HepG2 (cell line): ENCODE data around the gene HDDC3. TPM values are rescaled to one million over a fixed set of nuclear protein-coding genes. Genes with fewer than 3 reads are reported as not detected.

Experiments
- CEBPG ChIP-seq: IDR thresholded peaks from 2 replicates; pipeline ENCODE4 v1.6.1; 2016
- CHD2 ChIP-seq: IDR thresholded peaks from 2 replicates; pipeline ENCODE4 v1.6.1; 2011; ENCODE audit warnings: low read depth, low read length, improper control_type of control experiment
- CREB1 ChIP-seq, 2 experiments: fragments of 450-650 bp in 1 of 2; IDR thresholded peaks; 2 replicates each; pipeline ENCODE4 v1.6.1; 2016 to 2017; ENCODE audit warnings: control low read depth in 1 of 2, mild to moderate bottlenecking in 1 of 2, missing compliant biosample characterization in 1 of 2, missing genetic modification characterization in 1 of 2
- EP300 ChIP-seq, 3 experiments: sonication (generic) in 1 of 3; formaldehyde crosslinking in 1 of 3; IDR thresholded peaks; 2 replicates each; pipeline versions ENCODE4 v1.5.1 to v1.6.1; 2011 to 2020; ENCODE audit warnings: low read depth in 2 of 3, low read length in 2 of 3, borderline replicate concordance in 1 of 3, improper control_type of control experiment in 1 of 3, mild to moderate bottlenecking in 1 of 3, missing genetic modification reagents in 1 of 3, moderate library complexity in 1 of 3
- HDAC2 ChIP-seq: sonication (generic); formaldehyde crosslinking; IDR thresholded peaks from 2 replicates; pipeline ENCODE4 v1.4.0; 2020; ENCODE audit warnings: missing genetic modification reagents
- KLF15 ChIP-seq: sonication (generic); formaldehyde crosslinking; IDR thresholded peaks from 2 replicates; pipeline ENCODE4 v1.8.1; 2023; ENCODE audit warnings: borderline replicate concordance, mild to moderate bottlenecking, inconsistent platforms, missing genetic modification reagents, mixed read lengths
- MTA1 ChIP-seq: sonication (generic); formaldehyde crosslinking; IDR thresholded peaks from 2 replicates; pipeline ENCODE4 v1.4.0; 2020; ENCODE audit warnings: missing genetic modification reagents, mild to moderate bottlenecking, borderline replicate concordance
- NCOA1 ChIP-seq: sonication (generic); formaldehyde crosslinking; IDR thresholded peaks from 2 replicates; pipeline ENCODE4 v1.9.0; 2021; ENCODE audit warnings: missing genetic modification reagents
- RBM39 ChIP-seq: fragments of 200-400 bp; formaldehyde crosslinking; IDR thresholded peaks from one replicate; pipeline ENCODE4 v1.6.1; 2018; ENCODE audit warnings: antibody characterized with exemption, mild to moderate bottlenecking, low read depth, low read length; ENCODE audit not compliant: poor library complexity, severe bottlenecking
- REPIN1 ChIP-seq: sonication (generic); formaldehyde crosslinking; IDR thresholded peaks from 2 replicates; pipeline ENCODE4 v1.8.0; 2022; ENCODE audit warnings: missing genetic modification reagents, low read depth, mild to moderate bottlenecking, borderline replicate concordance
- SETDB1 ChIP-seq: sonication (generic); formaldehyde crosslinking; IDR thresholded peaks from 2 replicates; pipeline ENCODE4 v1.5.1; 2020; ENCODE audit warnings: missing genetic modification reagents, mild to moderate bottlenecking, borderline replicate concordance
- YY1 ChIP-seq: IDR thresholded peaks from 2 replicates; pipeline ENCODE4 v1.6.1; 2011; ENCODE audit warnings: low read length, low read depth, moderate library complexity, mild to moderate bottlenecking; ENCODE audit not compliant: insufficient read depth, insufficient replicate concordance
- ZNF234 ChIP-seq: sonication (generic); formaldehyde crosslinking; conservative IDR thresholded peaks from 2 replicates; pipeline ENCODE4 v1.5.1; 2020; ENCODE audit warnings: mild to moderate bottlenecking, missing genetic modification reagents
- ZNF335 ChIP-seq: sonication (generic); formaldehyde crosslinking; IDR thresholded peaks from 2 replicates; pipeline ENCODE4 v1.4.0; 2020; ENCODE audit warnings: missing genetic modification reagents
- polyA plus RNA-seq, 8 experiments: library from polyadenylated mRNA; depleted of rRNA in 3 of 8; stranded (reverse) in 7 of 8; unstranded in 1 of 8; fragments of >200 nt; fragmentation: Illumina TruSeq in 4 of 8; extraction: Trizol in 4 of 8; gene quantifications; 2 replicates each; pipeline versions ENCODE4 v1.2.1 to v1.2.3, GENCODE V29; 2011 to 2016; ENCODE audit warnings: low read depth in 4 of 8, missing spikeins in 1 of 8, mixed read lengths in 1 of 8; ENCODE audit not compliant: insufficient read depth in 1 of 8
- total RNA-seq, 5 experiments: library from RNA; depleted of rRNA; stranded (reverse); fragments of >200 nt; fragmentation: Illumina TruSeq; extraction: Trizol; gene quantifications; 2 replicates each; pipeline ENCODE4 v1.2.3, GENCODE V29; 2016; ENCODE audit warnings: low read depth in 1 of 5
- TF ChIP-seq, protein P1 (sequence below): sonication (generic); formaldehyde crosslinking; IDR thresholded peaks from 2 replicates; pipeline ENCODE4 v1.5.1; 2020; ENCODE audit warnings: missing genetic modification reagents, mild to moderate bottlenecking, borderline replicate concordance
- TF ChIP-seq, protein P2 (sequence below): IDR thresholded peaks from 2 replicates; pipeline ENCODE4 v1.6.1; 2016; ENCODE audit warnings: low read depth
- TF ChIP-seq, protein P3 (sequence below): sonication (generic); formaldehyde crosslinking; IDR thresholded peaks from 2 replicates; pipeline ENCODE4 v1.8.0; 2022; ENCODE audit warnings: low read depth, missing genetic modification reagents
- TF ChIP-seq, protein P4 (sequence below): IDR thresholded peaks from 2 replicates; pipeline ENCODE4 v1.6.1; 2016; ENCODE audit warnings: low read depth, borderline replicate concordance
- TF ChIP-seq, protein P5 (sequence below): sonication (generic); formaldehyde crosslinking; IDR thresholded peaks from 2 replicates; pipeline ENCODE4 v1.4.0; 2020; ENCODE audit warnings: missing genetic modification reagents, low read depth, mild to moderate bottlenecking, borderline replicate concordance

The HDDC3 gene
- total and polyA plus RNA-seq, 2 of the 13 experiments (the other 11 are each of a cell fraction or from before 2014, with no cell fraction given) = 18.7 to 28.3 TPM

DNA sequence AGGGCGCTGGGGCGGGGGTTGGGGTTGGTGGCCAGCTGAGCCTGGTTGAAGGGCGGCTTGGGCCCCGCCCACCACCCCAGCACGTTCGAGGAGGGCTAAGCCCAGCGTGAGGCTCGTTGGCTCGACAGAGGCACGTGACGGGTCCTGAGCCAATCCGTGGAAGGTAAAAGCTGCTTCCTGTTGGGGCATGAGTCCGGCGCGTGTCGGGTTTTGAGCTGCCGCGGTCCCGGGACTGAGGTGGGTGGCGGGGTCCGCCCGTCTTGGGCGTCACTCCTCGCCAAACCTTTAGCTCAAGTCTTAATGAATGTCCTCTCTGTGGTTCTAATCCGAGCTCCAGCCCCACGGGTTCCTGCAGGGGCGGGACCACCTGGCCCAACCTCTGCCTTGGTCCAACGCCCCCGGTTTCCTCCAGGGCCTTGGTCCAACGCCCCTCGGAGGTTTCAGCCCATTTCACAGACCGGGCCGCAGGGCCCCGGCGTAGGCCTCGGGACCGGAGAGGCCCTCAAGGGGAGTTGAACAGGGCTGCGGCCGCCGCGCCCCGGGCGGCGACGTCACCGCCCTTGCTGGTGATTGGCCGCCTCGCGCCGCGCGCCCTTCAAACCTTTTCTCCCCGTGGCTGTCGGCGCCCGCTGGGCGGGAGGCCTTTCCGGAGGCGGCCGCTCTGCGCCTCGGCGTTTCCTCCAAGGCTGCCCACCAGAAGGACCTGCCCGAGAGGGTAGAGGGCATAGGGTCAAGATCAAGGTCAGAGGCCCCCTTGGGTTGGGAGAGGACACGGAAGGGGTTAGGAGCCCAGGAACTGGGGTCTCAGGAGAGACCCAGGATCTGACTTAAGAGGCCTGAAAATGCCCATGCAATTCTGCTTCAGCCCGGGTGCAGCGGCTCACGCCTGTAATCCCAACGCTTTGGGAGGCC, 22.6 kb upstream of the HDDC3 start, which contains the start of gene RCCD1 (continued):
- TF ChIP-seq, protein P1, sequence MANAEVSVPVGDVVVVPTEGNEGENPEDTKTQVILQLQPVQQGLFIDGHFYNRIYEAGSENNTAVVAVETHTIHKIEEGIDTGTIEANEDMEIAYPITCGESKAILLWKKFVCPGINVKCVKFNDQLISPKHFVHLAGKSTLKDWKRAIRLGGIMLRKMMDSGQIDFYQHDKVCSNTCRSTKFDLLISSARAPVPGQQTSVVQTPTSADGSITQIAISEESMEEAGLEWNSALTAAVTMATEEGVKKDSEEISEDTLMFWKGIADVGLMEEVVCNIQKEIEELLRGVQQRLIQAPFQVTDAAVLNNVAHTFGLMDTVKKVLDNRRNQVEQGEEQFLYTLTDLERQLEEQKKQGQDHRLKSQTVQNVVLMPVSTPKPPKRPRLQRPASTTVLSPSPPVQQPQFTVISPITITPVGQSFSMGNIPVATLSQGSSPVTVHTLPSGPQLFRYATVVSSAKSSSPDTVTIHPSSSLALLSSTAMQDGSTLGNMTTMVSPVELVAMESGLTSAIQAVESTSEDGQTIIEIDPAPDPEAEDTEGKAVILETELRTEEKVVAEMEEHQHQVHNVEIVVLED = peak; percentile 74; the same call in 1 of the 2 replicates
- 0 out of 2 replicates have a peak, but pooled peaks have one; percentile 32 for TF ChIP-seq ZNF234
- TF ChIP-seq, protein P2, sequence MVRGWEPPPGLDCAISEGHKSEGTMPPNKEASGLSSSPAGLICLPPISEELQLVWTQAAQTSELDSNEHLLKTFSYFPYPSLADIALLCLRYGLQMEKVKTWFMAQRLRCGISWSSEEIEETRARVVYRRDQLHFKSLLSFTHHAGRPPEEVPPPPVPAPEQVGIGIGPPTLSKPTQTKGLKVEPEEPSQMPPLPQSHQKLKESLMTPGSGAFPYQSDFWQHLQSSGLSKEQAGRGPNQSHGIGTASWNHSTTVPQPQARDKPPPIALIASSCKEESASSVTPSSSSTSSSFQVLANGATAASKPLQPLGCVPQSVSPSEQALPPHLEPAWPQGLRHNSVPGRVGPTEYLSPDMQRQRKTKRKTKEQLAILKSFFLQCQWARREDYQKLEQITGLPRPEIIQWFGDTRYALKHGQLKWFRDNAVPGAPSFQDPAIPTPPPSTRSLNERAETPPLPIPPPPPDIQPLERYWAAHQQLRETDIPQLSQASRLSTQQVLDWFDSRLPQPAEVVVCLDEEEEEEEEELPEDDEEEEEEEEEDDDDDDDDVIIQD = 0 out of 2 replicates have a peak, but pooled peaks have one; percentile 41
- TF ChIP-seq, protein P3, sequence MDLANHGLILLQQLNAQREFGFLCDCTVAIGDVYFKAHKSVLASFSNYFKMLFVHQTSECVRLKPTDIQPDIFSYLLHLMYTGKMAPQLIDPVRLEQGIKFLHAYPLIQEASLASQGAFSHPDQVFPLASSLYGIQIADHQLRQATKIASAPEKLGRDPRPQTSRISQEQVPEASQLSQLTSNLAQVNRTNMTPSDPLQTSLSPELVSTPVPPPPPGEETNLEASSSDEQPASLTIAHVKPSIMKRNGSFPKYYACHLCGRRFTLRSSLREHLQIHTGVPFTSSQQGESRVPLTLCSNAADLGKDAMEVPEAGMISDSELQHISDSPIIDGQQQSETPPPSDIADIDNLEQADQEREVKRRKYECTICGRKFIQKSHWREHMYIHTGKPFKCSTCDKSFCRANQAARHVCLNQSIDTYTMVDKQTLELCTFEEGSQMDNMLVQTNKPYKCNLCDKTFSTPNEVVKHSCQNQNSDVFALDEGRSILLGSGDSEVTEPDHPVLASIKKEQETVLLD (CRISPR knock-in tag) = no peak
- no peak for TF ChIP-seq SETDB1 (CRISPR knock-in tag)
- TF ChIP-seq REPIN1 (CRISPR knock-in tag) = peak; percentile 35; the same call in 1 of the 2 replicates
- TF ChIP-seq, protein P4, sequence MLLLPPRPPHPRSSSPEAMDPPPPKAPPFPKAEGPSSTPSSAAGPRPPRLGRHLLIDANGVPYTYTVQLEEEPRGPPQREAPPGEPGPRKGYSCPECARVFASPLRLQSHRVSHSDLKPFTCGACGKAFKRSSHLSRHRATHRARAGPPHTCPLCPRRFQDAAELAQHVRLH (CRISPR knock-in tag) = peak; percentile 57; the same call in 1 of the 2 replicates
- TF ChIP-seq YY1 = peak; percentile 21
- TF ChIP-seq, protein P5, sequence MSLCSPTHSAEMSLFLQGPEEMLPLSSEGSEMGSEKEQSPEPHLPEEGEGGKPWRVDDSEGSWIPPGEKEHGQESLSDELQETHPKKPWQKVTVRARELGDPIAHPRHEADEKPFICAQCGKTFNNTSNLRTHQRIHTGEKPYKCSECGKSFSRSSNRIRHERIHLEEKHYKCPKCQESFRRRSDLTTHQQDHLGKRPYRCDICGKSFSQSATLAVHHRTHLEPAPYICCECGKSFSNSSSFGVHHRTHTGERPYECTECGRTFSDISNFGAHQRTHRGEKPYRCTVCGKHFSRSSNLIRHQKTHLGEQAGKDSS (CRISPR knock-in tag) = no peak; the same call in 1 of the 2 replicates
- TF ChIP-seq CHD2 = no peak
- TF ChIP-seq ZNF335 (CRISPR knock-in tag) = no peak; the same call in none of the 2 replicates
- TF ChIP-seq CREB1 (IDR thresholded peaks at IDR 0.05) = peak; percentile 59; the same call in 1 of the 2 replicates
- 0 out of 2 replicates have a peak, but pooled peaks have one; percentile 14 for TF ChIP-seq CREB1 (CRISPR knock-in tag; IDR thresholded peaks at IDR 0.05)
- TF ChIP-seq HDAC2 (CRISPR knock-in tag) = peak; percentile 52
- peak in 1 of 2 experiments; percentile 20; a peak in 1 of 4 replicates for TF ChIP-seq EP300 (IDR thresholded peaks at IDR 0.05; ENCODE audit: low read depth in 2 of 2, low read length in 2 of 2)
- TF ChIP-seq EP300 (CRISPR knock-in tag; IDR thresholded peaks at IDR 0.05; ENCODE audit: borderline replicate concordance) = 0 out of 2 replicates have a peak, but pooled peaks have one; percentile 13
- TF ChIP-seq MTA1 (CRISPR knock-in tag) = 0 out of 2 replicates have a peak, but pooled peaks have one; percentile 19
- no peak for TF ChIP-seq RBM39
- no peak for TF ChIP-seq CEBPG
- no peak for TF ChIP-seq KLF15 (CRISPR knock-in tag)
- TF ChIP-seq NCOA1 (CRISPR knock-in tag) = no peak
